NCI-H510A treated with DMSO at 0.1 percent for 48 hours (cell line): ENCODE measurements around the gene CPLX3.

Source experiments
- DNase-seq: peaks from one replicate; lab custom pipeline; 2025; lab: John Stamatoyannopoulos, UW

CPLX3 gene

GRCh38 chr15:74828835-74829234 is 2.4 kb downstream of the CPLX3 start:
- no peak for DNase-seq

GRCh38 chr15:74829486-74829885 is 3.1 kb downstream of the CPLX3 start:
- DNase-seq, result no peak

- DNase-seq, result no peak
Observed at GRCh38 chr15:74829991-74830390, 3.6 kb downstream of the CPLX3 start.

- DNase-seq, result no peak
Observed at GRCh38 chr15:74830868-74831267, 4.4 kb downstream of the CPLX3 start.

GRCh38 chr15:74831813-74832495 is 5.5 kb downstream of the CPLX3 start:
- DNase-seq, result no peak

- no peak for DNase-seq
Observed at GRCh38 chr15:74832826-74833225, 6.4 kb downstream of the CPLX3 start.

GRCh38 chr15:74833376-74834107 is 7.1 kb downstream of the CPLX3 start:
- no peak for DNase-seq

- DNase-seq, result no peak
Observed at GRCh38 chr15:74835312-74835823, 8.9 kb downstream of the CPLX3 start.

GRCh38 chr15:74836846-74837245 is 10.4 kb downstream of the CPLX3 start:
- no peak for DNase-seq

GRCh38 chr15:74837482-74838136 is 11.2 kb downstream of the CPLX3 start:
- no peak for DNase-seq

GRCh38 chr15:74838137-74838516 is 11.7 kb downstream of the CPLX3 start:
- no peak for DNase-seq

GRCh38 chr15:74838746-74839525 is 12.5 kb downstream of the CPLX3 start:
- DNase-seq, result no peak

- DNase-seq, result no peak
Observed at GRCh38 chr15:74839526-74840395, 13.3 kb downstream of the CPLX3 start.

- no peak for DNase-seq
Observed at GRCh38 chr15:74840851-74841775, 14.7 kb downstream of the CPLX3 start.

- DNase-seq, result no peak
Observed at GRCh38 chr15:74841891-74842373, 15.5 kb downstream of the CPLX3 start.

- DNase-seq, result peak; percentile 72
Observed at GRCh38 chr15:74842581-74843444, 16.4 kb downstream of the CPLX3 start, which contains the start of gene ULK3. ULK3 (minus strand) TSS chr15:74843156; CDS start chr15:74843105, 51 bp downstream.

- DNase-seq, result no peak
Observed at GRCh38 chr15:74843445-74843828, 17.0 kb downstream of the CPLX3 start.

- DNase-seq, result no peak
Observed at GRCh38 chr15:74843891-74844299, 17.5 kb downstream of the CPLX3 start.
